Breast epithelium (tissue), 4 donors: ENCODE data around the gene TCHHL1. TPM values are rescaled to one million over a fixed set of nuclear protein-coding genes. Genes with fewer than 3 reads are reported as not detected.

Experiments
- DNase-seq, 2 donors: peaks; one replicate each; pipeline ENCODE4 v3.0.0-alpha.2; 2019; ENCODE audit warnings: low spot score in 2 of 2
- H3K27ac ChIP-seq, 2 donors: fragments of 200-600 bp; sonication (generic) in 1 of 2; one replicate each; pipeline ENCODE4 v1.5.1; 2016 to 2019; ENCODE audit warnings: mild to moderate bottlenecking in 1 of 2
- H3K27me3 ChIP-seq, 2 donors: fragments of 200-600 bp; sonication (generic) in 1 of 2; one replicate each; pipeline versions ENCODE4 v1.5.1 to v1.6.0; 2017 to 2019; ENCODE audit warnings: control low read depth in 1 of 2, mild to moderate bottlenecking in 1 of 2
- H3K36me3 ChIP-seq: fragments of 200-600 bp; one replicate; pipeline ENCODE4 v1.5.1; 2019
- H3K4me1 ChIP-seq, 2 donors: fragments of 200-600 bp; sonication (generic); one replicate each; pipeline ENCODE4 v1.5.1; 2016 to 2019; ENCODE audit warnings: control low read depth in 1 of 2
- H3K4me3 ChIP-seq, 3 donors: fragments of 200-600 bp; sonication (generic); 1 replicate in 2 of 3; 2 replicates in 1 of 3; pipeline ENCODE4 v1.5.1; 2016 to 2019; ENCODE audit warnings: mild to moderate bottlenecking in 3 of 3, moderate library complexity in 2 of 3
- H3K9me3 ChIP-seq, 2 donors: fragments of 200-600 bp; sonication (generic) in 1 of 2; one replicate each; pipeline ENCODE4 v1.5.1; 2016 to 2019; ENCODE audit warnings: control low read depth in 1 of 2
- CTCF ChIP-seq, 3 donors: fragments of 450-650 bp; IDR thresholded peaks; one replicate each; pipeline ENCODE4 v1.5.1; 2016 to 2017; ENCODE audit warnings: antibody characterized with exemption in 3 of 3, mild to moderate bottlenecking in 3 of 3, moderate library complexity in 3 of 3
- POLR2A ChIP-seq: fragments of 450-650 bp; IDR thresholded peaks from one replicate; pipeline ENCODE4 v1.6.1; 2016; ENCODE audit warnings: antibody characterized with exemption, mild to moderate bottlenecking, moderate library complexity
- POLR2AphosphoS5 ChIP-seq, 3 donors: sonication (generic); formaldehyde crosslinking; IDR thresholded peaks; one replicate each; pipeline ENCODE4 v1.6.1; 2017; ENCODE audit warnings: antibody characterized with exemption in 3 of 3
- intact Hi-C: fragments of 100-400 bp; cut with DNase I; formaldehyde crosslinking; loops from one replicate; pipeline ENCODE4 v1.15.1; 2023; ENCODE audit warnings: low total_unique reads
- total RNA-seq, 3 donors: library from RNA; depleted of rRNA; stranded (reverse); fragments of >200 nt; gene quantifications; one replicate each; pipeline ENCODE4 v1.1.0, GENCODE V29; 2016

The TCHHL1 gene
- total RNA-seq, 3 donors from 2014 or later: not detected

DNA sequence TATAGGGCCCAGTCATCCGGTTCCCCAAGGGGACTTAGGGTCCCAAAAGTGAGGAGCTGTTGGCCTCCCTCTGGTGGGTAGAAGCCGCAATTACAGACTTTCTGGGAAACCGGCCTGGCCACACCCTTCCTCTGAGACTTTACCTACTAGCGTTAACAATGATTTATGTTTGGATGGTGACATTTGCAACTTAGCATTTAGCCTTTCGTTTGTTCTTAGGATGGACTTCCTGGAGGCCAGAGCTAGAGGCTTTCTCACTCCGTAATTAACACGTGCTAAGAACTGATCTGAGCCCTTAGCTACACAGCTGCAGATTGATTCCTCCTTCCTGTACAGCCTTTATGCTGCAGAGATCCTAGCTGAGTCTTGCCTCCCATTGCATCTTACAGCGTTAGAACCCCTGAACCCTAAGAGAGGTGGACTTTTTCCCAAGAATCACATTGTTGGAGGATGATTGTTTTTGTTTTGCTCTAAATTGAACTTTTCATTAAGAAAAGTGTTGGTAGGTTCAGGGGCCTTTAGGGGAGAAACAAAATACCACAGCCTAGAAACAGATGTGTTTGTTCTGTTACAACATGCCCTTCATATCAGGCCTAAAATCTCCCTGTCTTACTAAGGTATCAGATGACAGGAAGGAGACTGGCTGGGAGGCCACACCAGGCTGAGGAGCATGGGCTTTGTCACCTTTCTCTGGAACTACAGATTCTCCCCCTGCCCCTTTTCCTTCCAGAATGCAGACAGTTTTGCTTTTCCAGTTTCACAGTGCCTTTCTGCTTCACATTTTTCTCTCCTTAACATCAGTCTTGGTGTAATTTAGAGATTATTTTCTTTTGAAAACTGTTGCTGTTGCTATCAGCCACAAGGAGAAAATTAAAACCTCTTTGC lies 54.0 kb downstream of the TCHHL1 start:
- TF ChIP-seq CTCF (IDR thresholded peaks at IDR 0.05) (peak; percentile 35 to 57 (median 56)), POLR2AphosphoS5 (IDR thresholded peaks at IDR 0.05) (no peak), POLR2A (no peak)
- Histone ChIP-seq H3K9me3 (no peaks in the 10 kb centered on the region), H3K36me3 (no peaks in the 10 kb centered on the region), H3K4me3 (peak overlapping the region; percentile 72 to 88 (median 88)), H3K4me1 (peaks cover 0 to 6% of the 10 kb centered on the region in 2 donors), H3K27me3 (no peaks in the 10 kb centered on the region), H3K27ac (peak overlapping the region; percentile 96 to 97)
- no peak for DNase-seq
- intact Hi-C loops: no loop called here

- Histone ChIP-seq H3K4me3 (peak overlapping the region; percentile 72 to 88 (median 88)), H3K9me3 (no peaks in the 10 kb centered on the region), H3K27ac (peak overlapping the region; percentile 96 to 97), H3K36me3 (no peaks in the 10 kb centered on the region), H3K27me3 (no peaks in the 10 kb centered on the region), H3K4me1 (peaks cover 0 to 6% of the 10 kb centered on the region in 2 donors)
- TF ChIP-seq CTCF (IDR thresholded peaks at IDR 0.05): no peak
- no peak for TF ChIP-seq POLR2AphosphoS5 (IDR thresholded peaks at IDR 0.05)
- intact Hi-C loops: no loop called here
- DNase-seq: no peak
Measured at GRCh38 chr1:152034324-152034653, 54.6 kb downstream of the TCHHL1 start.

Other genes with a start within 250 kb of the TCHHL1 start
- under 1 TPM in 2 of 3 donors, not detected in 1; 0.32 to 0.73 TPM for gene C2CD4D, start 249.2 kb downstream of the TCHHL1 start, total RNA-seq
- gene THEM5, start 235.4 kb downstream of the TCHHL1 start, total RNA-seq: not detected
- gene THEM4, start 179.6 kb downstream of the TCHHL1 start, total RNA-seq: 10 to 100 TPM; 21.6 to 23.7 (median 22.2) TPM
- gene S100A10, start 95.2 kb downstream of the TCHHL1 start, total RNA-seq: 100 to 1,000 TPM in 1 of 3 donors, 10 to 100 TPM in 2; 70.4 to 156 (median 84.9) TPM
- 100 to 1,000 TPM; 220 to 325 (median 275) TPM for gene S100A11, start 52.1 kb downstream of the TCHHL1 start, total RNA-seq
- 1 to 10 TPM in 1 of 3 donors, under 1 TPM in 2; under 0.01 to 3.0 (median 0.15) TPM for gene TCHH, start 26.4 kb upstream of the TCHHL1 start, total RNA-seq
- not detected for gene RPTN, start 70.2 kb upstream of the TCHHL1 start, total RNA-seq
- not detected for gene HRNR, start 135.1 kb upstream of the TCHHL1 start, total RNA-seq
- gene FLG, start 236.2 kb upstream of the TCHHL1 start, total RNA-seq: not detected